SK-N-SH treated with all-trans-retinoic acid at 6 μM for 48 hours (cell line): ENCODE results near the gene EXOSC5.

Experiments
- ATAC-seq: fragments of 200-7000 bp; cut with Tn5 transposase; 3 replicates; pipeline ENCODE4 v1.9.1; 2020; ENCODE audit warnings: mild to moderate bottlenecking, moderate library complexity
- ARNTL ChIP-seq: fragments of 450-650 bp; formaldehyde crosslinking; IDR thresholded peaks from 2 replicates; pipeline ENCODE4 v1.5.0; 2020; ENCODE audit warnings: low read depth, mild to moderate bottlenecking, moderate library complexity, borderline replicate concordance
- BACH2 ChIP-seq: fragments of 250-450 bp; sonication (Bioruptor Pico); IDR thresholded peaks from 2 replicates; pipeline ENCODE4 v1.9.0; 2021; ENCODE audit warnings: mild to moderate bottlenecking, borderline replicate concordance
- CSDC2 ChIP-seq: fragments of 250-450 bp; sonication (Bioruptor Pico); IDR thresholded peaks from 2 replicates; pipeline ENCODE4 v1.5.0; 2020; ENCODE audit warnings: mild to moderate bottlenecking, moderate library complexity
- ESRRG ChIP-seq: fragments of 250-450 bp; sonication (Bioruptor Pico); IDR thresholded peaks from 2 replicates; pipeline ENCODE4 v1.6.1; 2021; ENCODE audit warnings: mild to moderate bottlenecking
- GLIS3 ChIP-seq: fragments of 250-450 bp; sonication (Bioruptor Pico); IDR thresholded peaks from 2 replicates; pipeline ENCODE4 v1.5.0; 2020; ENCODE audit warnings: mild to moderate bottlenecking, moderate library complexity
- ISL1 ChIP-seq: fragments of 250-450 bp; sonication (Bioruptor Pico); IDR thresholded peaks from 2 replicates; pipeline ENCODE4 v2.1.2; 2022; ENCODE audit warnings: mild to moderate bottlenecking, moderate library complexity
- RARB ChIP-seq: fragments of 250-450 bp; sonication (Bioruptor Pico); IDR thresholded peaks from 2 replicates; pipeline ENCODE4 v1.8.0; 2021; ENCODE audit warnings: mild to moderate bottlenecking, moderate library complexity
- SNAI2 ChIP-seq: fragments of 250-450 bp; sonication (Bioruptor Pico); IDR thresholded peaks from 2 replicates; pipeline ENCODE4 v1.5.0; 2020; ENCODE audit warnings: mild to moderate bottlenecking, moderate library complexity
- TCF4 ChIP-seq: fragments of 250-450 bp; sonication (Bioruptor Pico); IDR thresholded peaks from 2 replicates; pipeline ENCODE4 v1.8.0; 2021; ENCODE audit warnings: mild to moderate bottlenecking, moderate library complexity, borderline replicate concordance
- TOX ChIP-seq: fragments of 250-450 bp; sonication (Bioruptor Pico); IDR thresholded peaks from 2 replicates; pipeline ENCODE4 v1.8.0; 2021; ENCODE audit warnings: mild to moderate bottlenecking, moderate library complexity, borderline replicate concordance
- ZC3H10 ChIP-seq: fragments of 250-450 bp; sonication (Bioruptor Pico); IDR thresholded peaks from 2 replicates; pipeline ENCODE4 v1.5.1; 2021; ENCODE audit warnings: mild to moderate bottlenecking, moderate library complexity
- ZFP3 ChIP-seq: fragments of 250-450 bp; sonication (Bioruptor Pico); IDR thresholded peaks from 2 replicates; pipeline ENCODE4 v1.5.0; 2020; ENCODE audit warnings: mild to moderate bottlenecking, moderate library complexity
- ZFP30 ChIP-seq: fragments of 450-650 bp; formaldehyde crosslinking; IDR thresholded peaks from 2 replicates; pipeline ENCODE4 v1.5.0; 2022; ENCODE audit warnings: mild to moderate bottlenecking, moderate library complexity
- TF ChIP-seq, protein P1 (sequence below): fragments of 250-450 bp; sonication (Bioruptor Pico); IDR thresholded peaks from 2 replicates; pipeline ENCODE4 v1.8.0; 2020; ENCODE audit warnings: mild to moderate bottlenecking, moderate library complexity, borderline replicate concordance
- TF ChIP-seq, protein P2 (sequence below): fragments of 250-450 bp; sonication (Bioruptor Pico); IDR thresholded peaks from 2 replicates; pipeline ENCODE4 v1.5.0; 2020; ENCODE audit warnings: mild to moderate bottlenecking, moderate library complexity
- TF ChIP-seq, protein P3 (sequence below): fragments of 250-450 bp; sonication (Bioruptor Pico); IDR thresholded peaks from 2 replicates; pipeline ENCODE4 v1.8.0; 2021; ENCODE audit warnings: low read depth, mild to moderate bottlenecking, moderate library complexity, borderline replicate concordance
- TF ChIP-seq, protein P4 (sequence below): fragments of 250-450 bp; sonication (Bioruptor Pico); IDR thresholded peaks from 2 replicates; pipeline ENCODE4 v1.5.1; 2020; ENCODE audit warnings: low read depth, mild to moderate bottlenecking, moderate library complexity
- TF ChIP-seq, protein P5 (sequence below): fragments of 250-450 bp; sonication (Bioruptor Pico); IDR thresholded peaks from 2 replicates; pipeline ENCODE4 v1.5.1; 2021; ENCODE audit warnings: mild to moderate bottlenecking, moderate library complexity

Gene EXOSC5

DNA sequence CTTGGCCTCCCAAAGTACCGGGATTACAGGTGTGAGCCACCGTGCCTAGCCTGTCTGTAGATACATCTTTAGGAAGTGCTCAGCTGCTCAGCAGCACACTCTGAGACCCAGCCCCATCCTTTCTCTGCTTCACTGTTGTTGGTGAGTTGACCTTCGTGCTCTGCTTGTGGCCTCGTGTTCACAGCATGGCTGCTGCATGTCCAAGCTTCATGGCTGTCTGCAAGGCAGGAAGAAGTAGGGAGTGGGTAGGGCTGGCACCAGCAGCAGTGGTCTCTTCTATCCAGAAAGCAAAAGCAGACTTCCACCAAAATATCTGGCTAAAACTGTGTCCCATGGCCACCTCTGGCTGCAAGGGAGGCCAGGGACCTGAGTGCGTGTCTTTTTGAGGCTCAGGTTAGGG, 15.8 kb upstream of the EXOSC5 start:
- ATAC-seq = no peak
- TF ChIP-seq, protein P1, sequence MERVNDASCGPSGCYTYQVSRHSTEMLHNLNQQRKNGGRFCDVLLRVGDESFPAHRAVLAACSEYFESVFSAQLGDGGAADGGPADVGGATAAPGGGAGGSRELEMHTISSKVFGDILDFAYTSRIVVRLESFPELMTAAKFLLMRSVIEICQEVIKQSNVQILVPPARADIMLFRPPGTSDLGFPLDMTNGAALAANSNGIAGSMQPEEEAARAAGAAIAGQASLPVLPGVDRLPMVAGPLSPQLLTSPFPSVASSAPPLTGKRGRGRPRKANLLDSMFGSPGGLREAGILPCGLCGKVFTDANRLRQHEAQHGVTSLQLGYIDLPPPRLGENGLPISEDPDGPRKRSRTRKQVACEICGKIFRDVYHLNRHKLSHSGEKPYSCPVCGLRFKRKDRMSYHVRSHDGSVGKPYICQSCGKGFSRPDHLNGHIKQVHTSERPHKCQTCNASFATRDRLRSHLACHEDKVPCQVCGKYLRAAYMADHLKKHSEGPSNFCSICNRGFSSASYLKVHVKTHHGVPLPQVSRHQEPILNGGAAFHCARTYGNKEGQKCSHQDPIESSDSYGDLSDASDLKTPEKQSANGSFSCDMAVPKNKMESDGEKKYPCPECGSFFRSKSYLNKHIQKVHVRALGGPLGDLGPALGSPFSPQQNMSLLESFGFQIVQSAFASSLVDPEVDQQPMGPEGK = no peak
- no peak for TF ChIP-seq ARNTL (CRISPR knock-in tag)
- no peak for TF ChIP-seq TCF4 (CRISPR knock-in tag)
- no peak for TF ChIP-seq RARB (CRISPR knock-in tag)
- no peak for TF ChIP-seq TOX (CRISPR knock-in tag)
- TF ChIP-seq, protein P2, sequence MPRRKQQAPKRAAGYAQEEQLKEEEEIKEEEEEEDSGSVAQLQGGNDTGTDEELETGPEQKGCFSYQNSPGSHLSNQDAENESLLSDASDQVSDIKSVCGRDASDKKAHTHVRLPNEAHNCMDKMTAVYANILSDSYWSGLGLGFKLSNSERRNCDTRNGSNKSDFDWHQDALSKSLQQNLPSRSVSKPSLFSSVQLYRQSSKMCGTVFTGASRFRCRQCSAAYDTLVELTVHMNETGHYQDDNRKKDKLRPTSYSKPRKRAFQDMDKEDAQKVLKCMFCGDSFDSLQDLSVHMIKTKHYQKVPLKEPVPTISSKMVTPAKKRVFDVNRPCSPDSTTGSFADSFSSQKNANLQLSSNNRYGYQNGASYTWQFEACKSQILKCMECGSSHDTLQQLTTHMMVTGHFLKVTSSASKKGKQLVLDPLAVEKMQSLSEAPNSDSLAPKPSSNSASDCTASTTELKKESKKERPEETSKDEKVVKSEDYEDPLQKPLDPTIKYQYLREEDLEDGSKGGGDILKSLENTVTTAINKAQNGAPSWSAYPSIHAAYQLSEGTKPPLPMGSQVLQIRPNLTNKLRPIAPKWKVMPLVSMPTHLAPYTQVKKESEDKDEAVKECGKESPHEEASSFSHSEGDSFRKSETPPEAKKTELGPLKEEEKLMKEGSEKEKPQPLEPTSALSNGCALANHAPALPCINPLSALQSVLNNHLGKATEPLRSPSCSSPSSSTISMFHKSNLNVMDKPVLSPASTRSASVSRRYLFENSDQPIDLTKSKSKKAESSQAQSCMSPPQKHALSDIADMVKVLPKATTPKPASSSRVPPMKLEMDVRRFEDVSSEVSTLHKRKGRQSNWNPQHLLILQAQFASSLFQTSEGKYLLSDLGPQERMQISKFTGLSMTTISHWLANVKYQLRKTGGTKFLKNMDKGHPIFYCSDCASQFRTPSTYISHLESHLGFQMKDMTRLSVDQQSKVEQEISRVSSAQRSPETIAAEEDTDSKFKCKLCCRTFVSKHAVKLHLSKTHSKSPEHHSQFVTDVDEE (CRISPR knock-in tag) = no peak
- TF ChIP-seq, protein P3, sequence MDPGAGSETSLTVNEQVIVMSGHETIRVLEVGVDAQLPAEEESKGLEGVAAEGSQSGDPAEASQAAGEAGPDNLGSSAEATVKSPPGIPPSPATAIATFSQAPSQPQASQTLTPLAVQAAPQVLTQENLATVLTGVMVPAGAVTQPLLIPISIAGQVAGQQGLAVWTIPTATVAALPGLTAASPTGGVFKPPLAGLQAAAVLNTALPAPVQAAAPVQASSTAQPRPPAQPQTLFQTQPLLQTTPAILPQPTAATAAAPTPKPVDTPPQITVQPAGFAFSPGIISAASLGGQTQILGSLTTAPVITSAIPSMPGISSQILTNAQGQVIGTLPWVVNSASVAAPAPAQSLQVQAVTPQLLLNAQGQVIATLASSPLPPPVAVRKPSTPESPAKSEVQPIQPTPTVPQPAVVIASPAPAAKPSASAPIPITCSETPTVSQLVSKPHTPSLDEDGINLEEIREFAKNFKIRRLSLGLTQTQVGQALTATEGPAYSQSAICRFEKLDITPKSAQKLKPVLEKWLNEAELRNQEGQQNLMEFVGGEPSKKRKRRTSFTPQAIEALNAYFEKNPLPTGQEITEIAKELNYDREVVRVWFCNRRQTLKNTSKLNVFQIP (CRISPR knock-in tag) = no peak
- TF ChIP-seq ZFP30 (CRISPR knock-in tag) = no peak
- TF ChIP-seq, all 23 proteins: peak for 0

DNA sequence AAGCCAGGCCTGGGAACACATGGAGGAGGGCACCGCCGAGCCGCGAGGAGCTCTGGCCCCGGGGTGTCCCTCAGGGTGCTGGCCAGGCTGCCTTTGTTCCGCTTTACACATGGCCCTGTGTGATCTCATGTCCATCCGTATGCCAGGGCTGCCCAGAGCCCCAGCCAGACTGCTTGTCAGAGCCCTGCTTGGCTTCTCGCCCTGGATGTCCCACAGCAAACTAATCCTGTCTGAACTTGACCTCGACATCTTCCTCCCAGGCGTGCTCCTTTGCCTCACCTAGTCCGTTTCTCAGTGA, 14.8 kb upstream of the EXOSC5 start:
- TF ChIP-seq ESRRG (CRISPR knock-in tag) (no peak), SNAI2 (CRISPR knock-in tag) (no peak), ZC3H10 (CRISPR knock-in tag) (no peak), BACH2 (CRISPR knock-in tag) (no peak), ZFP30 (CRISPR knock-in tag) (no peak), ZFP3 (0 out of 2 replicates have a peak, but pooled peaks have one; percentile 59)
- no peak for ATAC-seq

DNA sequence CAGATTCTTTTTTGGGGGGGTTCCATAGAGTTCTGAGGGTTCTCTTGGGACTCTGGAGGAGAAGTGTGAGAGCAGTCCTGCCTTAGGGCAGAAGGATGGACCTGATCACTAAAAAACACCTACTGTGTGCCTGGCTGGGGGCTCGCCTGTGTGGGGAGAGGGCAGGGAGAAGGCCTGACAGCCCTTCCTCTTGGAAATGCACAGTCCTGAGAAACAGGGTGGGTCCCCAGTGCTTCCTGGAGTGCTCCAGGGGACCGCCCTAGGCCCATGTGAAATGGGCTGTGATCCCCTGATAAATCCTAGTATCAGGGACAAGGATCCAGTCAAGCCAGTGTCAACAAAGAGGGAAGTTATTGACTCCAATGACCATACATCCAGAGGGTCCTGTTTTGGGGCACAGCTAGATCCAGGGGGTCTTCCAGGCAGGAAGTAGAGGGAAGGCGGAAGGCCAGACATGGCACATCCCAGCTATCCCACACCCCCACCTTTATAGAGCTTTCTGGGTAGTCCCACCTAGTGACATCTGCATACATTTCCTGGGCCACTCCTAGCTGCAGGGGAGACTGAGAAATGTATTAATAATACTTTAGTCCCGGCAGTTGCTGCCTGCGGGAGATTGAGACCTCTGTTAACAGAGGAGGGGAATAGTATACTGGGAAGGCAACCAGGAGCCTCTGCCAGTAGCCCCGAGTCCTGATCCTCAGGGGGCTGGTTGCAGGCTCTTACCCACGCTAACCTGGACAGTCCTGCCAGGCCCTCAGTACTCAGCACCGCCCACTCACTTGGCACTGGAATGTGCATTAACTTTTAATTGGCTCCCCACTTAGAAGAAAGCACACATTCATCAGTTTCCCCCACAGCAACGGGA, 14.2 kb upstream of the EXOSC5 start:
- TF ChIP-seq, protein P3 (CRISPR knock-in tag) = no peak
- 0 out of 2 replicates have a peak, but pooled peaks have one; percentile 8 for TF ChIP-seq ISL1
- no peak for ATAC-seq

DNA sequence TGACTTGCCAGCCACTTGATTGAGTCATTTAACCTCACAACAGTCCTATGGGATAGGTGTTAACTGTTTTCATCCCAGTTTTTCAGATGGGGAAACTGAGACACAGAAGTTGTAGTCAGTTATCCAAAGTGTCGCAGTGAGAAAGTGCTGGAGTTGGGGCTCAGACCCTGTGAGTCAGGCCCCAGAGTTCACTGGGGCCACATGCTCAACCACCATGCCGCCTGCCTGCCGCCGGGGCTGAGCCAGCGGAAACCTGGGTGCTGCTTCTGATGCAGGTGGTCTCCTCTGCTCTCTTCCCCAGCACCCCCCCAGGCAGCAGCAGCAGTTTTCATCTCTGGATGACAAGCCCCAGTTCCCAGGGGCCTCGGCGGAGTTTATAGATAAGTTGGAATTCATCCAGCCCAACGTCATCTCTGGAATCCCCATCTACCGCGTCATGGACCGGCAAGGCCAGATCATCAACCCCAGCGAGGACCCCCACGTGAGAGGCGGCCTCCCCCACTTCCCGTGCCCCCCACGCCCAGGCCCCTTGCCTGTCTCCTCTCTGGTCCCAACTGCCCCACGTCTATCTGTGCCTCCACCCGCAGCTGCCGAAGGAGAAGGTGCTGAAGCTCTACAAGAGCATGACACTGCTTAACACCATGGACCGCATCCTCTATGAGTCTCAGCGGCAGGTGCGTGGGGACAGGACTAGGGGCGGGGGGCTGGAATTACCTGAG, 13.3 kb upstream of the EXOSC5 start:
- no peak for ATAC-seq
- TF ChIP-seq, protein P4, sequence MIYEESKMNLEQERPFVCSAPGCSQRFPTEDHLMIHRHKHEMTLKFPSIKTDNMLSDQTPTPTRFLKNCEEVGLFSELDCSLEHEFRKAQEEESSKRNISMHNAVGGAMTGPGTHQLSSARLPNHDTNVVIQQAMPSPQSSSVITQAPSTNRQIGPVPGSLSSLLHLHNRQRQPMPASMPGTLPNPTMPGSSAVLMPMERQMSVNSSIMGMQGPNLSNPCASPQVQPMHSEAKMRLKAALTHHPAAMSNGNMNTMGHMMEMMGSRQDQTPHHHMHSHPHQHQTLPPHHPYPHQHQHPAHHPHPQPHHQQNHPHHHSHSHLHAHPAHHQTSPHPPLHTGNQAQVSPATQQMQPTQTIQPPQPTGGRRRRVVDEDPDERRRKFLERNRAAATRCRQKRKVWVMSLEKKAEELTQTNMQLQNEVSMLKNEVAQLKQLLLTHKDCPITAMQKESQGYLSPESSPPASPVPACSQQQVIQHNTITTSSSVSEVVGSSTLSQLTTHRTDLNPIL (CRISPR knock-in tag) = no peak
- TF ChIP-seq ESRRG (CRISPR knock-in tag) = no peak
- TF ChIP-seq ISL1 = no peak
- no peak for TF ChIP-seq CSDC2
- no peak for TF ChIP-seq SNAI2 (CRISPR knock-in tag)
- TF ChIP-seq, protein P5, sequence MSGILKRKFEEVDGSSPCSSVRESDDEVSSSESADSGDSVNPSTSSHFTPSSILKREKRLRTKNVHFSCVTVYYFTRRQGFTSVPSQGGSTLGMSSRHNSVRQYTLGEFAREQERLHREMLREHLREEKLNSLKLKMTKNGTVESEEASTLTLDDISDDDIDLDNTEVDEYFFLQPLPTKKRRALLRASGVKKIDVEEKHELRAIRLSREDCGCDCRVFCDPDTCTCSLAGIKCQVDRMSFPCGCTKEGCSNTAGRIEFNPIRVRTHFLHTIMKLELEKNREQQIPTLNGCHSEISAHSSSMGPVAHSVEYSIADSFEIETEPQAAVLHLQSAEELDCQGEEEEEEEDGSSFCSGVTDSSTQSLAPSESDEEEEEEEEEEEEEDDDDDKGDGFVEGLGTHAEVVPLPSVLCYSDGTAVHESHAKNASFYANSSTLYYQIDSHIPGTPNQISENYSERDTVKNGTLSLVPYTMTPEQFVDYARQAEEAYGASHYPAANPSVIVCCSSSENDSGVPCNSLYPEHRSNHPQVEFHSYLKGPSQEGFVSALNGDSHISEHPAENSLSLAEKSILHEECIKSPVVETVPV (CRISPR knock-in tag) = no peak
- TF ChIP-seq GLIS3 (CRISPR knock-in tag) = no peak
- TF ChIP-seq TCF4 (CRISPR knock-in tag) = no peak
- no peak for TF ChIP-seq ZFP3
